CD4-positive, alpha-beta T cell (primary cell): ENCODE measurements around the gene EPHA4. TPM values are rescaled to one million over a fixed set of nuclear protein-coding genes. Genes with fewer than 3 reads are reported as not detected.

Experiments used
- ATAC-seq: fragments of 200-7000 bp; cut with Tn5 transposase; one replicate; pipeline ENCODE4 v1.10.0; 2022; ENCODE audit warnings: mild to moderate bottlenecking; ENCODE audit not compliant: poor library complexity
- CTCF ChIA-PET: fragments of 350-600 bp; sonication (Branson Sonifier 250); formaldehyde crosslinking; loops from one replicate; lab custom pipeline; 2021; ENCODE audit warnings: antibody characterized with exemption, inconsistent platforms; lab: Charles Lee
- POLR2A ChIA-PET: fragments of 350-600 bp; sonication (Branson Sonifier 250); formaldehyde crosslinking; loops from one replicate; lab custom pipeline; 2021; ENCODE audit warnings: antibody characterized with exemption, inconsistent platforms; lab: Charles Lee
- DNase-seq, 14 experiments: peaks; one replicate each; pipeline ENCODE4 v3.0.0-alpha.2; 2013 to 2020; ENCODE audit warnings: mixed read lengths in 2 of 14
- H3K27ac ChIP-seq, 2 donors: one replicate each; pipeline versions ENCODE4 v1.5.1 to v1.7.0; 2013; ENCODE audit warnings: low read length in 2 of 2, low read depth in 1 of 2, mild to moderate bottlenecking in 1 of 2
- H3K27me3 ChIP-seq, 2 experiments: 1 replicate in 1 of 2; 2 replicates in 1 of 2; pipeline versions ENCODE4 v1.6.1 to v1.7.0; 2013; ENCODE audit warnings: low read length in 2 of 2, control low read depth in 1 of 2, mild to moderate bottlenecking in 1 of 2, moderate library complexity in 1 of 2; ENCODE audit not compliant: insufficient read depth in 2 of 2, control insufficient read depth in 1 of 2
- H3K36me3 ChIP-seq: one replicate; pipeline ENCODE4 v1.6.1; 2013; ENCODE audit warnings: low read length, control low read depth; ENCODE audit not compliant: insufficient read depth
- H3K4me1 ChIP-seq: one replicate; pipeline ENCODE4 v1.6.1; 2013; ENCODE audit warnings: low read length, control low read depth; ENCODE audit not compliant: insufficient read depth
- H3K4me3 ChIP-seq: one replicate; pipeline ENCODE4 v1.5.1; 2013; ENCODE audit warnings: mild to moderate bottlenecking, low read length, moderate library complexity
- H3K9me3 ChIP-seq, 2 experiments: 1 replicate in 1 of 2; 2 replicates in 1 of 2; pipeline versions ENCODE4 v1.6.1 to v1.7.0; 2013; ENCODE audit warnings: low read length in 2 of 2, mild to moderate bottlenecking in 2 of 2, control low read depth in 1 of 2, moderate library complexity in 1 of 2; ENCODE audit not compliant: control insufficient read depth in 1 of 2, insufficient read depth in 1 of 2
- H3K27ac Mint-ChIP-seq: one replicate; pipeline ENCODE4 v1.8.0; 2020; ENCODE audit warnings: mixed read lengths
- H3K27me3 Mint-ChIP-seq: one replicate; pipeline ENCODE4 v1.8.0; 2021; ENCODE audit warnings: mixed read lengths
- H3K36me3 Mint-ChIP-seq: one replicate; pipeline ENCODE4 v1.8.0; 2021; ENCODE audit warnings: low read depth, mixed read lengths
- H3K4me1 Mint-ChIP-seq: one replicate; pipeline ENCODE4 v1.8.0; 2021; ENCODE audit warnings: low read depth, mixed read lengths
- H3K4me3 Mint-ChIP-seq: one replicate; pipeline ENCODE4 v1.8.0; 2020; ENCODE audit warnings: mild to moderate bottlenecking, mixed read lengths
- H3K9me3 Mint-ChIP-seq: one replicate; pipeline ENCODE4 v1.8.0; 2020; ENCODE audit warnings: mixed read lengths
- CTCF ChIP-seq: fragments of 200-600 bp; IDR thresholded peaks from one replicate; pipeline ENCODE4 v1.8.0; 2022; ENCODE audit warnings: antibody characterized with exemption, mild to moderate bottlenecking
- intact Hi-C, 2 experiments: fragments of 100-400 bp; cut with DNase I in 1 of 2; cut with micrococcal nuclease in 1 of 2; formaldehyde crosslinking; loops; one replicate each; pipeline versions ENCODE4 v1.15.1 to v1.9.0; 2023 to 2025; cut with DNase I, micrococcal nuclease
- total RNA-seq, 174 experiments: library from RNA in 2 of 174; stranded (reverse) in 2 of 174; gene quantifications; one replicate each; pipeline ENCODE4 v1.2.3 and lab custom pipeline; 2021 to 2026

The EPHA4 gene
- total RNA-seq, 2 experiments from 2014 or later, result 85.7 to 86.5 TPM

GRCh38 chr2:221559991-221560390 lies 12.1 kb downstream of the EPHA4 start:
- Histone ChIP-seq H3K36me3 (peaks cover 7% of the 10 kb centered on the region), H3K4me1 (peaks cover 7% of the 10 kb centered on the region), H3K4me3 (no peak overlapping the region), H3K9me3 (no peaks in the 10 kb centered on the region), H3K27me3 (no peaks in the 10 kb centered on the region), H3K27ac (no peak overlapping the region)
- Mint-ChIP-seq H3K36me3 (peaks cover 46% of the 10 kb centered on the region), H3K27me3 (no peaks in the 10 kb centered on the region), H3K27ac (no peak overlapping the region), H3K4me3 (peak overlapping the region; percentile 16), H3K9me3 (no peaks in the 10 kb centered on the region), H3K4me1 (peaks cover 84% of the 10 kb centered on the region)
- intact Hi-C loops, result loop anchor here in 1 of 2 experiments (5.0 kb wide), 1 partner anchor 43 kb away; no protein-coding TSS in a partner anchor
- ATAC-seq, result no peak
- TF ChIP-seq CTCF, result no peak
- DNase-seq, result no peak
- ChIA-PET POLR2A (interaction anchor here (1.3 to 1.7 kb wide), 2 partner anchors 11 to 42 kb away, joined by 3 to 6 read pairs; no protein-coding TSS in a partner anchor), CTCF (interaction anchor here (2.2 kb wide), 1 partner anchor 13 kb away, joined by 7 read pairs; no protein-coding TSS in a partner anchor)

GRCh38 chr2:221558107-221558506 lies 14.0 kb downstream of the EPHA4 start:
- no peak overlapping the region for H3K4me3 Mint-ChIP-seq
- Histone ChIP-seq H3K27me3 (no peaks in the 10 kb centered on the region), H3K36me3 (no peaks in the 10 kb centered on the region), H3K4me1 (peaks cover 9% of the 10 kb centered on the region), H3K27ac (no peak overlapping the region), H3K4me3 (no peak overlapping the region), H3K9me3 (no peaks in the 10 kb centered on the region)
- no peak for TF ChIP-seq CTCF
- ChIA-PET POLR2A (interaction anchor here (0.8 to 2.3 kb wide), 3 partner anchors 12 to 40 kb away, joined by 3 to 13 read pairs (median 3); no protein-coding TSS in a partner anchor), CTCF (no interaction called here)
- no peak for ATAC-seq
- no peaks in the 10 kb centered on the region for H3K9me3 Mint-ChIP-seq
- H3K27ac Mint-ChIP-seq, result no peak overlapping the region
- peaks cover 79% of the 10 kb centered on the region for H3K4me1 Mint-ChIP-seq
- no peak for DNase-seq
- peaks cover 28% of the 10 kb centered on the region for H3K36me3 Mint-ChIP-seq
- H3K27me3 Mint-ChIP-seq, result no peaks in the 10 kb centered on the region
- intact Hi-C loops, result loop anchor here in 1 of 2 experiments (5.0 kb wide), 1 partner anchor 41 kb away; no protein-coding TSS in a partner anchor

GRCh38 chr2:221555494-221555846 lies 16.6 kb downstream of the EPHA4 start:
- H3K27ac ChIP-seq, result no peak overlapping the region
- peak; percentile 38 for ATAC-seq

More at GRCh38 chr2:221555494-221555846, 16.6 kb downstream of the EPHA4 start:
- H3K4me3 Mint-ChIP-seq, result peak overlapping the region; percentile 49
- no peak overlapping the region for H3K4me3 ChIP-seq
- no peaks in the 10 kb centered on the region for H3K27me3 ChIP-seq
- no peaks in the 10 kb centered on the region for H3K27me3 Mint-ChIP-seq
- peaks cover 11% of the 10 kb centered on the region for H3K36me3 Mint-ChIP-seq
- ChIA-PET POLR2A (interaction anchor here (2.9 kb wide), 1 partner anchor 37 kb away, joined by 26 read pairs; no protein-coding TSS in a partner anchor), CTCF (no interaction called here)
- no peaks in the 10 kb centered on the region for H3K9me3 ChIP-seq
- peak overlapping the region; percentile 52 for H3K27ac Mint-ChIP-seq
- intact Hi-C loops, result loop anchor here in 1 of 2 experiments (2.0 to 5.0 kb wide), 2 partner anchors 15 to 38 kb away; no protein-coding TSS in a partner anchor
- no peaks in the 10 kb centered on the region for H3K36me3 ChIP-seq
- peaks cover 75% of the 10 kb centered on the region for H3K4me1 Mint-ChIP-seq
- no peak for DNase-seq
- no peaks in the 10 kb centered on the region for H3K9me3 Mint-ChIP-seq
- no peak for TF ChIP-seq CTCF
- H3K4me1 ChIP-seq, result peaks cover 13% of the 10 kb centered on the region
